ENCODE results near the gene GTPBP3. TPM values are rescaled to one million over a fixed set of nuclear protein-coding genes. Genes with fewer than 3 reads are reported as not detected.

The GTPBP3 gene
- total RNA-seq, 3 donors from 2014 or later (not counting 1 experiment from before 2014, with no cell fraction given): 21.6 to 33.0 (median 27.7) TPM

DNA sequence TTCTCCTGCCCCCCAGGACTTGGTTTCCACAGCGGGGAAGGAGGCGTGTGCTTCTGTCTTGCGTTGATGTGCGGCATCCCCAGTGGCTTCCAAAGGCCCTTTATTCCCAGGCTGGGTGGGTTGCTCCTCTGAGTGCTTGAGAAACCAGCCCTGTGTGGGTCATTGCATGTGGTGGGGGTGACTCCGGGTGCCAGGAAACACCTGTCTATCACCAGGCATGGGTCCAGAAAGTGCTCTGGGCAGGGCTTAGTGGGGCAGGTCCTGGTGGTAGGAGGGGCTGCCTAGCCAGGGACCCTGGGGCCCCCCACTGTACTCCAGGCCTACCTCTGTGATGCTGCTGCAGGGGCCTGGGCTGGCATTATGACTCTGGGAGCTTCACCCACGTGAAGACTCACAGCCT is 18.4 kb upstream of the GTPBP3 start:
- no peaks in the 10 kb centered on the region for H3K36me3 Mint-ChIP-seq

DNA sequence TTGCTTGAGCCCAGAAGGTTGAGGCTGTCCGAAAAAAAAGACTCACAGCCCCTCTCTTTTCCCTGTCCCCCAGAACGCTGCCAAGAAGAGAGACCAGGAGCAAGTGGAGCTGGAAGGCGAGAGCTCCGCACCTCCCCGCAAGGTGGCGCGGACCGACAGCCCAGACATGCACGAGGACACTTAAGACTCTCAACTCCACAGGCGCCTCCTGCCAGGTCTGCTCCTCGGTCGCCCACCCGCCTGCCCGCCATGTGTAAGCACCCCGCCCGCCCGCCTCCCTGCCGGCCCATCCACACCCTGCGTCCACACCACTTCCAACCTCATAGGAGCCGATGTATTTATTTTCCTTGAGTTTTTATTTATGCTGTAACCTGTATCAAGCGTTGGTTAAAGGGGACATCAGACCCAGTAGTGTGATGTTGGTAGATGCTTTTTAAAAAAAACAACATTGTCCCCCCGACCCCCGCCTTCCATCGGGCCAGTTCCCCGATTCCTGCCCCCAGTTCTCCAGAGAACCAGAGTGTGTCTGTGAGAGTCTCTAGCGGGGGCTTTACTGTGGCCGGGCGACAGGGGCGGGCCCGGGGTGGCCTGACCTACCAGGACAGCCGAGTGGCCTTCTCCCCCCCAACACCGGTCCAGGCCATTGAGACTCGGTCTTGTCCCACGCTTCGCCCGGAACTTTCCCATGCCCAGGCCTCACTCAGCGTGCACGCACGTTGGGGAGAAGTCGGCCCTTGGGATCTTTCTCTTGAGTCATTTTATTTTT is 17.7 kb upstream of the GTPBP3 start:
- peaks cover 2% of the 10 kb centered on the region for H3K4me1 ChIP-seq (ENCODE audit: control insufficient read depth, insufficient read depth, low read length)
- H3K36me3 ChIP-seq (ENCODE audit: control insufficient read depth, insufficient read depth, low read length): peaks cover 34% of the 10 kb centered on the region
- H3K4me3 ChIP-seq (ENCODE audit: low read length): no peak overlapping the region
- no peaks in the 10 kb centered on the region for H3K9me3 ChIP-seq (ENCODE audit: control insufficient read depth, insufficient read depth, low read length)
- Mint-ChIP-seq H3K4me1 (no peaks in the 10 kb centered on the region), H3K9me3 (no peaks in the 10 kb centered on the region), H3K36me3 (no peaks in the 10 kb centered on the region), H3K4me3 (no peak overlapping the region), H3K27ac (no peak overlapping the region), H3K27me3 (ENCODE audit: low read depth in 2 of 2) (no peaks in the 10 kb centered on the region)
- DNase-seq: no peak
- intact Hi-C loops (cut with micrococcal nuclease): no loop called here
- no peak overlapping the region for H3K27ac ChIP-seq (ENCODE audit: low read length)
- no peak for ATAC-seq
- no peaks in the 10 kb centered on the region for H3K27me3 ChIP-seq (ENCODE audit: control insufficient read depth, insufficient read depth, low read length)
- 95% methylated on average over 39 of the region's 40 CpGs for WGBS (ENCODE audit: insufficient coverage)
- TF ChIP-seq, protein P1, sequence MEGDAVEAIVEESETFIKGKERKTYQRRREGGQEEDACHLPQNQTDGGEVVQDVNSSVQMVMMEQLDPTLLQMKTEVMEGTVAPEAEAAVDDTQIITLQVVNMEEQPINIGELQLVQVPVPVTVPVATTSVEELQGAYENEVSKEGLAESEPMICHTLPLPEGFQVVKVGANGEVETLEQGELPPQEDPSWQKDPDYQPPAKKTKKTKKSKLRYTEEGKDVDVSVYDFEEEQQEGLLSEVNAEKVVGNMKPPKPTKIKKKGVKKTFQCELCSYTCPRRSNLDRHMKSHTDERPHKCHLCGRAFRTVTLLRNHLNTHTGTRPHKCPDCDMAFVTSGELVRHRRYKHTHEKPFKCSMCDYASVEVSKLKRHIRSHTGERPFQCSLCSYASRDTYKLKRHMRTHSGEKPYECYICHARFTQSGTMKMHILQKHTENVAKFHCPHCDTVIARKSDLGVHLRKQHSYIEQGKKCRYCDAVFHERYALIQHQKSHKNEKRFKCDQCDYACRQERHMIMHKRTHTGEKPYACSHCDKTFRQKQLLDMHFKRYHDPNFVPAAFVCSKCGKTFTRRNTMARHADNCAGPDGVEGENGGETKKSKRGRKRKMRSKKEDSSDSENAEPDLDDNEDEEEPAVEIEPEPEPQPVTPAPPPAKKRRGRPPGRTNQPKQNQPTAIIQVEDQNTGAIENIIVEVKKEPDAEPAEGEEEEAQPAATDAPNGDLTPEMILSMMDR (IDR thresholded peaks at IDR 0.05): no peak

More for the DNA sequence above, 18.4 kb upstream of the GTPBP3 start:
- DNase-seq (no peak), ATAC-seq (no peak)
- H3K27me3 Mint-ChIP-seq (ENCODE audit: low read depth in 2 of 2): no peaks in the 10 kb centered on the region
- intact Hi-C loops (cut with micrococcal nuclease): no loop called here
- no peak overlapping the region for H3K27ac ChIP-seq (ENCODE audit: low read length)
- WGBS (ENCODE audit: insufficient coverage): 70% methylated on average over 6 of the region's 6 CpGs
- H3K36me3 ChIP-seq (ENCODE audit: control insufficient read depth, insufficient read depth, low read length): peaks cover 41% of the 10 kb centered on the region
- H3K27ac Mint-ChIP-seq: no peak overlapping the region
- TF ChIP-seq, protein P1 (IDR thresholded peaks at IDR 0.05): no peak
- H3K4me3 Mint-ChIP-seq: no peak overlapping the region
- no peaks in the 10 kb centered on the region for H3K4me1 Mint-ChIP-seq
- H3K4me3 ChIP-seq (ENCODE audit: low read length): no peak overlapping the region
- no peaks in the 10 kb centered on the region for H3K9me3 ChIP-seq (ENCODE audit: control insufficient read depth, insufficient read depth, low read length)
- H3K27me3 ChIP-seq (ENCODE audit: control insufficient read depth, insufficient read depth, low read length): no peaks in the 10 kb centered on the region
- H3K4me1 ChIP-seq (ENCODE audit: control insufficient read depth, insufficient read depth, low read length): peaks cover 2% of the 10 kb centered on the region
- H3K9me3 Mint-ChIP-seq: no peaks in the 10 kb centered on the region

DNA sequence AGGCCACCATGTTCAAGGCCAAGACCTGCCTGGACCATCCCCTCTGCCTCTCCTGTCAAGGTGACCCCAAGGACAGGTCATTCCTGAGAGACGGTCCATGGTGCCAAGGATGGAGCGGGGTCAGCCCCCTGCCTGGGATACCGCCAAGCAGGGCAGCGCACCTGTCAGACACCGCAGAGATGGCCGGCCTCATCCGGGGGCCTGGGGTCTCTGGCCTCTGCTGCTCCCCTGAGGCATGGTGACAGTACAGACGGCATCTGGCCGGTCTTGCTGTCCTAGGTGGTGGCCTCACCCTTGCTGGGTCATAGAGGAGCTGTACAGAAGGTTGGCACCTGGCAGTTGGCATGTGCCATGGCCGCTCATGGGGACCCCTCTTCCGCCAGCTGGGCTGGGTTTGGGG is 16.9 kb upstream of the GTPBP3 start:
- no peaks in the 10 kb centered on the region for H3K4me1 Mint-ChIP-seq
- no peaks in the 10 kb centered on the region for H3K36me3 Mint-ChIP-seq
- H3K27ac ChIP-seq (ENCODE audit: low read length): no peak overlapping the region
- no peak overlapping the region for H3K4me3 Mint-ChIP-seq
- H3K9me3 Mint-ChIP-seq: no peaks in the 10 kb centered on the region
- no peaks in the 10 kb centered on the region for H3K9me3 ChIP-seq (ENCODE audit: control insufficient read depth, insufficient read depth, low read length)
- H3K4me3 ChIP-seq (ENCODE audit: low read length): no peak overlapping the region
- intact Hi-C loops (cut with micrococcal nuclease): no loop called here
- TF ChIP-seq, protein P1 (IDR thresholded peaks at IDR 0.05): no peak
- peaks cover 30% of the 10 kb centered on the region for H3K36me3 ChIP-seq (ENCODE audit: control insufficient read depth, insufficient read depth, low read length)
- H3K27ac Mint-ChIP-seq: no peak overlapping the region
- ATAC-seq (no peak), DNase-seq (no peak)
- 85% methylated on average over 11 of the region's 11 CpGs for WGBS (ENCODE audit: insufficient coverage)
- peaks cover 2% of the 10 kb centered on the region for H3K4me1 ChIP-seq (ENCODE audit: control insufficient read depth, insufficient read depth, low read length)
- no peaks in the 10 kb centered on the region for H3K27me3 ChIP-seq (ENCODE audit: control insufficient read depth, insufficient read depth, low read length)
- no peaks in the 10 kb centered on the region for H3K27me3 Mint-ChIP-seq (ENCODE audit: low read depth in 2 of 2)

Data from natural killer cell (primary cell).